ENCODE results near the gene MIDN.

The MIDN gene

DNA sequence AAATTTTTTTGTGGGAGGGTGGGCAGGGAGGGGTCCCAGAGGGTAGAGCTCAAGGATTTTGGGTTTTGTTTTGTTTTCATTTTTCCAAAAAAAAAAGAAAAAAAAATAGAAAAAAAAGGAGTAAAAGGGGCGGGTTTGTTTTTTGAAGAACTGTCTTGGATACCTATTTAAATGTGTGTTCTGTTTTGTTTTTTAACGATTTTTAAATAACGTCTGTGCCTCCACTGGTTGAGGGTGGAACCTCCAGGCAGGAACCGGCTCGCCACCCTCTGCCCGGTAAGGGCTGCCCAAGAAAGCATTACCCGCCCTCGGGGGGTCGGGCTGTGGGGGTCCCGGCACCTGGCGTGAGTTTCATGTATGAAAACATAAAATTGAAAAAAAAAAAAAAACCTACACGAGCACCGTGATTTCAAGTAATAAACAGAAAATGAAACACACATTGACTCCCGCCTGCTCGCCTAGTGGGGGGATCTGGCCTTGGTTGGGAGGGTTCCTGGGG, 10.4 kb downstream of the MIDN start:
- no peak for DNase-seq (ENCODE audit: low read depth in 3 of 3)

DNA sequence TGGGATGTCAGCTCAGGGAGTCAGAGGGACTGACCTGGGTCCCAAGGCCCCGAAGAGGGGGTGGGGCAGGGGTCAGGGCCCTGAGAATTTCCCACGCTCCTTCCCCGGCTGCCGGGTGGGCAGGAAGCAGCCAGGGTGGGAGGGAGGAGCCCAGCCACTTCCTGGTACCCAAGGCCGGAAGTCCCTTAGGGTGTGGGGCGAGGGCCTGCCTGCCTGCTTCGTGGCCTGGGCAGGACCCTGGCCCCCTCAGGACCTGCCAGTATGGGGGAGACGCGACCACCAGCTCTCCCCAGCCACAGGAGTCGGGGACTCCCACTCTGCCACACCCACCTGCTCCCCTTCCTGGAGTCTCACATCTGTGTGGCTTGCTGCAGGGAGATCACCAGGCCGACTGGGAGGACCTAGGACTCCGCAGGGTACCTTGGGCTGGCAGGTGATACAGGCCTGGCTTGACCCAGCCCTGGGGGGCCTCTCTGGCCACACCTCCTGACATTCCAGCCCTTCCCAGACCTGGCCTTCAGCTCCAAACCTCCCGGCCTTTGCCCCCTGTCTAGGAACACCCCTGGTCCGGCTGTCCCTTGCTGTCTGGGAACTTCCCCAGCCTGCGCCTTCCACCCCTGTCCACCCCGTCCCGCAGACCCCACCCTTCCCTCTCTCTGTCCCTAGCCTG, 11.0 kb downstream of the MIDN start:
- peak in 2 of 3 experiments; percentile 48 to 69 for DNase-seq (ENCODE audit: low read depth in 3 of 3)

DNA sequence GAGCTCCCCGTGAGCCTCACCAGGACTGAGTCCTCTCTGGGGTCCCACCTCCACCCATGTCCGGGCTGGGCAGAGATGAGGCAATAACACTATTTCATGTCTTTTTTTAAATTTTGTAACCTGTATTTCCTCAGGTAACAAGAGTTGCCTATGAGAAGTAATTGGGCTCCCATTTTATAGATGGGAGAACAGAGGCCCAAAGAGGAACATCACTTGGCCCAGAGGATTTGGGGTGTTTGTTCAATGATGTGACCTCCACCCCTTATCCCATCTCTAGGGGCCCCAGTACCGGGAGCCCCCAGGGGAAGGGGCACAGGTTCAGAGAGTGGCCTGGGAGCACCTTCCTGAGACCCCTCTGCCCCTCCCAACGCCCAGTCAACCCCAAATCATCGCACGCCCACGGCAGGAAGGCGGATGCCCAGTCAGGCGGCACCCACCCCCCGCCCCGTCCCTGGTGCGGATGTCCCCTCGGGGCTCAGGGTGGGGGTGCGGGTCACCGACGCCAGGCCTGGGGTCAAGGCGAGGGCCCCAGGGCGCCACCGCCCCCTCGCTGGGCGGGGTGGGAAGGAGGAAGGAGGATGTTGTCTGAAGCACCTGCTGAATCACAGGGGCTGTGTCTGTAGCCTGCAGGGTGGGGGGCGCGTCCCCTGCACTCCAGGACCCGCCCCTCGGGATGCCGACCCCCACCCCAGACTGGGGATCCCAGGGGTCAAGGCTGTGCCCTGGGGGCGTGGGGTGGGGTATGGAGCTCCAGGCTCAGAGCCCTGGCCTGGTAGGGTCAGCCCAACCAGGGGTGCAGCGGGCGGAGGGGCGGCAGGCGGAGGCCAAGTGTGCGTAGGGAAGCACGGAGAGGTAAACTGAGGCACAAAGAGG, 11.7 kb downstream of the MIDN start:
- DNase-seq (ENCODE audit: low read depth in 3 of 3): peak in 1 of 3 experiments; percentile 62

DNA sequence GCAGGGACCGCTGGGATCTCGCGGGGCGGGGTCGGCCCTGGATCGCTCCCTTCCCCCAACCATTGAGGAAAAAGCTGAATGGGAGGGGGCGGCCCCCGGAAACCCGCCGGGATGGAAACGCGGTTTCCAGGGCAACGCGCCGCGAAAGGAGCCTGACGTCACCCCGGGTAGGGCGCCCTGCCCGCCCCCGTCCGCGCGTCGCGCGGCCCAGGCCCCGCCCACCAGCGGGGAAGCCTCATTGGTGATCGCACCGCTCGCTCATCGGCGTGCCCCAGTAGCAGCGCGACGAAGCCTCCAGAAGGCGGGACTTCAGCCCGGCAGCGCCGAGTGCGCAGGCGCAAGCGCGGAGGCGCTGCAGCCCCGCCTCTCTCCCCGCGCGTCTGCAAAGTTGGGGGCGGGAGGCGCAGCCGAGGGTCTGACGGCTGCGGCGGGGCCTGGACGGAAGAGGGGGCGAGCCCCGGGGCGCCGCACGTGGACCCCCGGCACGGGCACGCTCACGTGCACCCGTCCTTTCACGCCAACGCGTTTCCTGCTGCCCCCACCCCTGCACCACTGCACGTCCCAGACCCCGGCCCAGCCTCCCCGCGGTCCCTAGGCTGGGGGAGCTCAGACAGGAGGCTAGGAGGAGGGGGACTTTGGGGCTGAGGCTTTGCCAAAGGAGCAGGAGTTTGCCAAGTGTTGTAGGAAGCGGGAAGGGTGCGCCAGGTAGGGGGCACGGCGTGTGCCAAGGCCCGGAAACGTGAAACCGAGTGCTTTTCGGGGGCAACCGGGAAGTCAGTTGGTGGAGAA, 12.6 kb downstream of the MIDN start:
- DNase-seq (ENCODE audit: low read depth in 3 of 3): peak; percentile 92 to 96 (median 93)

- DNase-seq (ENCODE audit: low read depth in 3 of 3): no peak
Observed at GRCh38 chr19:1261538-1261797, 13.1 kb downstream of the MIDN start.

GRCh38 chr19:1261798-1262622, 13.6 kb downstream of the MIDN start:
- no peak for DNase-seq (ENCODE audit: low read depth in 3 of 3)

DNA sequence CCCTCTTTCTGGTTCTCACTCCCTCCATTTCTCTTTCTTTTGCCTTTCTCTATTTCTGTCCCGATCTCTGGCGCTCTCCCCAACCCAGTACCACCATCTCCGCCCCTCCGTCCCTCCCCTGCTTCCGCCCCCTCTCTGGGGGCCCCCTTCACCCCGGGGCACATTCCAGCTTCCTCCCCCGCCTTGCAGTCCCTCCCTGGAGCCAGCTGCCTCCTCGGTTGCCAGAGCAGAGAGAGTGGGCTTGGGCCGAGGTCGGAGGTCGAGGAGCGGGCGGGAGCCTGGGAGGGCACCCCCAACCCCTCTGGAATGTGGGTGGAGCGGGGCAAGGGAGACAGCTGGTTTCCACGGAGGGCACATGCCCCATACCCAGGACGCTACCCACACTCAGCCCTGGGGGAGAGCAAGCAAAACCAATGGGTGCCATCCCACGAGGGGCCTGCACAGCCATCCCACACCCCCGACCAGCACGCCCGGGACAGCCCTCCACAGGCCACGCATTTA, 14.3 kb downstream of the MIDN start:
- DNase-seq (ENCODE audit: low read depth in 3 of 3): no peak

- DNase-seq (ENCODE audit: low read depth in 3 of 3): no peak
Observed at GRCh38 chr19:1263188-1263587, 14.8 kb downstream of the MIDN start.

DNA sequence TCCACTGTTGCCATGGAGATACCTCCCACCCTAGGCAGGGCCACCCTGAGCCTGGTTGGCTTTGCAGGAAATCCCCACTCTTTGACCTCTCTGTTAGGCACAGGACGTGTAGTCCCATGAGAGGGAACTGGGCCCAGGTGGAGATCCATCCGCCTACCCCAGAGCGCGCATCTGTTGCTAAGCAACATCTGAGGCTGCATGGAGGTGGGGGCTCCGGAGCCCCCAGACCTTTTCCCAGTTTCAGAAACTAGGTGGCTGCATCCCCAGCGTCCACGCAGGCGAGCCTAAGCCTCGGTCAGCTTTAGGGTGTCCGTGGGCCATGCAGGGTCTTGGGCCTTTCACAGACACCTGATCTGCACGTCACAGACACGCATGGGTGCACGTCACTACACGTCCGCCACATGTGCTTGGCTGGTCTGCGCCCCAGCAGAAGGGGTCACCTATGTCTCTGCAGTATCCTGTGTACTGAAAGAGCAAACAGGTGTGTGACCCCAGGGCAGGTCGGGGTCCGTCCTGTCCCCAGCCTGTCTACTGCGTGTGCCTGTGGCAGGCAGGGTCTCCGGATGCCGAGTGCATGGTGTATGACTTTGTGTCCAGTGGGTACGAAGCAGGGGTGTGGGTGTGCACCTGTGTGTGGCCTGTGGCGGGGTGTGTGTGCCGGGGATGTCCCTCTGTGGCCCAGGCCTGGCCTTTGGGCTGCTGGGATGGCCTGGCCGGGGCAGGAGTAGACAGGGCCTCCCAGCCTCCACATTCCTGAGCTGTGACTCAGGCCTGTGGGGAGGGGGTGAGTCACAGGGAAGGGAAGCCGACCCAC, 16.6 kb downstream of the MIDN start:
- no peak for DNase-seq (ENCODE audit: low read depth in 3 of 3)

GRCh38 chr19:1265615-1266128, 17.3 kb downstream of the MIDN start:
- no peak for DNase-seq (ENCODE audit: low read depth in 3 of 3)

- peak in 2 of 3 experiments; percentile 66 to 85 for DNase-seq (ENCODE audit: low read depth in 3 of 3)
Observed at GRCh38 chr19:1266129-1266915, 17.9 kb downstream of the MIDN start.

- peak in 1 of 3 experiments; percentile 69 for DNase-seq (ENCODE audit: low read depth in 3 of 3)
Observed at GRCh38 chr19:1266916-1267476, 18.6 kb downstream of the MIDN start.

GRCh38 chr19:1267477-1268225, 19.3 kb downstream of the MIDN start:
- no peak for DNase-seq (ENCODE audit: low read depth in 3 of 3)

- DNase-seq (ENCODE audit: low read depth in 3 of 3): no peak
Observed at GRCh38 chr19:1268226-1269064, 20.1 kb downstream of the MIDN start.

GRCh38 chr19:1269065-1269477, 20.7 kb downstream of the MIDN start, which contains the start of gene CIRBP:
Gene CIRBP, plus strand, starts transcription at chr19:1269332. Its CDS starts 1,602 bp downstream, at chr19:1270934.
- DNase-seq (ENCODE audit: low read depth in 3 of 3): peak; percentile 99 to 100 (median 99)

DNA sequence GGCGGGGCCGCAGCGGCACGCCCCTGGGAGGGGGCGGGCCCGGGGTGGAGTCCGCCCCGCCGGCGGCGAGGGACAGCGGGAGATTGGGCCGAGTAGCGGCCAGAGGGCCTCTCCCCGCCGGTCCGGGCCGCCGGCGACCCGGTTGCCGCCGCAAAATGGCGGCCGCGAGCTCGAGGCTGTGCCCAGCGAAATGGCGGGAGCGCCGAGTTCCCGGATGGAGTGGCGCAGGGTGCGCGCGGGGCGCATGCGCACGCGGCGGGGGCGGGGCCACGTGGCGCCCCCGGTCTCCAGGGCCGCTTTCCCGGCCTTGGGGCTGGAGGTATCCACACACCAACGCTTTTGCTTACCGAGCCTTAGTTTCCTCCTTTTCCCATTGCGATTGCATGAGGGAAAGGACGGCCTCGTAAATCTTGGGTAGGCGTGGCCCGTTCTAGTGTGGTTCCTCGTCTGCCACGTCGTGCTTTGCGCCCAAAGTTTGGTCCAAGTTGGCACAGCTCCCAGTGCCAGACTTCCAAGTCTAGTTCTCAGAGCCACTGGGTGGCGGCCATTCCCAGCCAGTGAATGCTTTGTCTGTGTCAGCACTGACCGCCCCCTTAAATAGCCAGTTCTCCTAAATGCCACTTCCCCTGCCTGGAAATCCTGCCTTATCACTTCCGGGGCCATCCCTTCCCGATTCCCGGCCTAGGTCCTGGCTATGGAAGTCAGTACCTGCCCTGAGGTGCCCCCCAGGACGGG, 21.3 kb downstream of the MIDN start:
- peak in 2 of 3 experiments; percentile 75 to 84 for DNase-seq (ENCODE audit: low read depth in 3 of 3)

All from stimulated activated CD4-positive, alpha-beta T cell treated with anti-CD3 and anti-CD28 coated beads, TNF-alpha, amount 100 ng/mL, for 24 hours (primary cell).